ENCODE results near the gene DLG5.

The DLG5 gene

DNA sequence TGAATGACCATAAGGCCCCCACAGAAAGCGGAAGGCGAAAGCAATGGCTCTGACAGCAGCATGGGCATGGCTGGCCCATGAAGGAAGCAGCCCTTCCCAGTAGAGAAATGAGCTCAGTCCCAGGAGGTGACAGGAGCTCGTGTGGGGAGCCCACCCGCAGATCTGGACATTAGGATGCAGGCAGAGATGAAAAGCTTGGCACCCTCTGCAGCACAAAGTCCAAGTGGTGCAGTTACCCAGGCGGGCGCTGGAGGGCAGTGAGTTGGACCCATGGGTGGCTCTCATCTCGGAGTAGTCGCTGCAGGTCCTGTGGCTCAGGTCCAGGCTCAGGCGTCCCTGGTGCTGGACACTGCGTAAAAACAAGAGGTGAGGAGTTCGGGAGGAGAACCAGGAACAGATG, 109.0 kb downstream of the DLG5 start:
- DNase-seq = no peak

DNA sequence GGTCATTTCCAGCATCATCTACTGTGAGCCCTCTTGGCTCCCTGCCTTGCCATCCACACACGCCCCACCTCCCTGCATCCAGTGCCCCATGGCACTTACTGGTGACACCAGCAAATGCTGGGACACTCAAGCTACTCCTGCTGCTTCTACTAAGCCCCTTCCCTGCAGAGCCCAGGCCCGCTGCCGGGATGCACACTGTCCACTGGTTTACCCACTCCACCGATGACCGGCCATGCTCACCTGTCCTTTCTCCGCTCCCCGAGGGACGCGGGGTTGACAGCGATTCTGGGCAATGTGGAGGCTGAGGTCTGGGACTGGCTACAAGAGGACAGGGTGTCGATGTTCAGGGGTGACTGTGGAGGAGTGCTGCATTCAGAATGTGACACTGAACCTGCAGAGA, 110.2 kb downstream of the DLG5 start:
- DNase-seq = no peak

DNA sequence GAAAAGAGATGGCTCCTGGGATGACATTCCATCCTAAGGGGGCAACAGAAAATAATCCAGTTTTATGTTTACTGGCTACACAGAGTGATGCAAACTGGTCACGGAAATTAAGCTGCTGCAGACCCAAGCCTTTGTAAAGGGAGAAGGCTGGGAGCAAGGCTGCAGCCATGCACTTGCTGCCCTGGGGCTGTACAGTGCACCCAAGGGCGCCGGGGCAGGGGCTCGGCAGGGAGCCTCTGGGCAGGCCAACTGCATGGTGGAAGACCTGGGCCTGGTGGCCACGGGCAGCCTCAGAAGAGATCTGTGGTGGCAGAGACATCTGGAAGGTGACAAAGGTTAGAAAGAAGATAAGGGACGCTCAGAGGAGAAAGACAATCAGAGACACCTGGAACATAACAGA, 113.8 kb downstream of the DLG5 start:
- no peak for DNase-seq

DNA sequence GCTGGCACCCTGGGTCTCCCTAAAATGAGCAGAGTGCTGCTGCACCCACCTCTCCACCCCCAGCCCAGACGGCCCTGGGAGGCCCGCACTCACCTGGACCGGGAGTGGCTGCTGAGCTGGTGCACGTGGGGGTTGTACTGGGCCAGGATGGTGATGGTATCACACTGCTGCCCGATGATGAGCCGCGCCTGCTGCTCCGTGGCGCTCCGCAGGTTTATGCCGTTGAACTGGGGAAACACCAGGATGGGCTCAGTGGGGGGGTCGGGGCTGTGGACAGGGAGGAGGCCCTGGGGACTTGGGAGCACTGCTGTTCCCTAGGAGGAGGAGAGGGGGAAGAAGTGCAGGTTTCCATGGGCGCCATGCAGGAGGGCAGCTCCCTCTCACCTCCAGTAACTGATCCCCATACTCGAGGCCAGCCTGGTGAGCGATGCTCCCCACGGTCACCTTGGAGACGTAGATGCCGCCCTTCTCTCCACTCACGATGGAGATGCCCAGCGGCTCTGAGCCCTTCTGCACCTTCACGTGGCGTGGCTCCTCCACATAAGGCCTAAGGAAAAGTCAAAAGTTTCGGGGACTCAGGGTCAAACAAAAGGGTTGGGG, 114.6 kb downstream of the DLG5 start:
- DNase-seq = no peak

DNA sequence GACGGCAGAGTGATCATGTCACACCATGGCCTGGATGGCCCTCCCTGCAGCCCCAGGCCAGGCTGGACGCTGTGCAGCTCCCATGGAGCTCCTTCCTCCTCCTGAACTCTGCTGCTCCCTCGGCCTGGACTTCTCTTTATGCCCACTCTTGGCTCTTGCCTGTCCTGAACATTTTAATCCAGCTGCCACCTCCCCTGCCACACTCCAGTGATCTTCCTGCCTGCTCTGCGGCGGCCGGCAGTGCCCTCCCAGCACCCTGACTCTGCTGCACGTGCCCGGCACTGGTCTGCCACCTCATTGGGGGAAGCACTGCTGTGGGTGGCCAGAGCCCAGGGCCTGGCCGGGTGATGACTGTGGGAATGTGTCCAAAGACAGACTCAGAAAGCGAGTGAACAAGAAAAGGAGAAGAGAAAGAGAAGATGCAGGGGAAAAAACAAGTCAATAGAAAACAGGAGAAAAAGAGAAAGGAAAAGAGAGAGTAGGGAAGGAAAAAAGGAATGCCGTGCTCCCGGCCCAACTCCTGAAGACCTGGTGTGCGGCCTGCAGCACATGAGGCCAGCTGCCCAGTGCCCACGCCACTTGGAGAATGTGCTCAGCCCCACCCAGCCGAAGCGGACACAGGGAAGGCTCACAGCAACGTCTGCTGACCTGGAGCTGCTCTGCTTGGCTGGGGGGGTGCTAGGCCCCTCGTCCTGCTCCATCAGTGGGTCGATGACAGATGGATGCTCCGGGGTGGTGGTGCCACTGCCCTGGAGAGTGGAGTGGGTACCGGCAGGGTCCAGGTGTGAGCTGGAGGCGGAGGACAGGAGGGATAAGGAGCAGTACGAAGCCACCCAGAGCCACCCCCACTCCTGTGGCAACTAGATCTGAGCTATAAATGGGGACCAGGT, 115.9 kb downstream of the DLG5 start:
- no peak for DNase-seq

DNA sequence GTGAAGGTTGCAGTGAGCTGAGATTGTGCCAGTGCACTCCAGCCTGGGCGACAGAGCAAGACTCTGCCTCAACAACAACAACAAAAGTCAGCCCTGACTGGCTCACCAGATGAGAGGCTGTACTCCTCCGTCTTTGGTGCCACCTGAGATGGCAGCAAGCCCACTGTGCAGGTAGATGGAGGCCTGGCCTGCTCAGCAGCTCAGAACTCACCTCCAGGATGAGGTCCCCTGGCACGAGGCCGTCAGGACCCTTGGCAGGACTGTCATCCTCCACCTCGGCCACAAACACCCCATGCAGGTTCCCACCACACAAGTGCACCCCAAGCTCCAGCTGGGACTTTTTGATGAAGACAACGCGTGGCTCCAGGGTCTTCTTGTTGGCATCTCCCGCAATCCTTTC, 117.2 kb downstream of the DLG5 start:
- DNase-seq = no peak

DNA sequence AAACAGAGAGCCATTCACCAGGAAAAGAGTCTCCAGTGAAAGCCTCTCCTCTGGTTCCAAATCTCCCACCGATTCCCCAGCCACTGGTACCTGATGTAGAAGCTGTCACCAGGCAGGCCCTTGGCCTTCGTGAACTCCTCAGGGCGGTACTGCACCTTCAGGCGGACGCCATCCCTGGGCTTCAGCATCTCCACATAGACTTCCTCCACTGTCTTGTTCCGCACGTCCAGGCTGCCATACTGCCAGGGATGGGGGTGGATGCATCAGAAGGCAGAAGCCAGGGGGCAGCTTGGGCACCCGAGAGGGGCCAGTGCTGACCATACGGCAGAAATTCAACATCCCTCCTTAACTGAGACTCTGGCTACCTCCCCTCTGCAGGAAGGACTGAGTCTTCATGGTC, 118.8 kb downstream of the DLG5 start:
- no peak for DNase-seq

DNA sequence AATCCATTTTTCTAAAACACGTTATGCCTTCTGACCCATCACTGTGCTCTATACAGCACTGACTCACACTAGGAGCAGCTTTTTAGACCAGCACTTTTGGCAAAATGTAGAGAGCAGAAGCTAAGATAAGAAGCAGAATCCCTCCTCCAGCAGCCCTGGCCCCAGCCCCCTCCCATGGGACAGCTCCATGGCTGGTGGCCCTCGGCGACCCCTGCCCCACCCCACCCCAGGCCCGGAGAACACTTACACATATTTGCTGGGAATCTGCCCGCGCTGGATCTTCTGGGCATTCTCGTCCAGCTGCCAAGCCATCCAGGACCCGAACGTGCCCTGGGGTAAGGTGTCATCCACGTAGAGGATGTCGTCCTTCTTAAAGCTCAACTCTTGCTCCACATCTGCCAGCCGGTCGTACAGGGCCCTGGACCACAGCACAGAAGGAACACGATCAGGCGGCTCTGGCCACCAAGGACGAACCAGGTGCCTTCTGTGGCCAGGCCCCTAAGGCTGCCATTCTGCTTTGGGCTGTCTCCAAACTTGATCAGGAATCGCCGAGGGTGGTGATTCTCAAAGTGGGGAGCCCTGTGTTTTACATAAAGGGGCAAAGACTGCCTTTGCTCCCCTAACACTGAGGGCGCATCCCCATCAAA, 119.9 kb downstream of the DLG5 start:
- DNase-seq = no peak

DNA sequence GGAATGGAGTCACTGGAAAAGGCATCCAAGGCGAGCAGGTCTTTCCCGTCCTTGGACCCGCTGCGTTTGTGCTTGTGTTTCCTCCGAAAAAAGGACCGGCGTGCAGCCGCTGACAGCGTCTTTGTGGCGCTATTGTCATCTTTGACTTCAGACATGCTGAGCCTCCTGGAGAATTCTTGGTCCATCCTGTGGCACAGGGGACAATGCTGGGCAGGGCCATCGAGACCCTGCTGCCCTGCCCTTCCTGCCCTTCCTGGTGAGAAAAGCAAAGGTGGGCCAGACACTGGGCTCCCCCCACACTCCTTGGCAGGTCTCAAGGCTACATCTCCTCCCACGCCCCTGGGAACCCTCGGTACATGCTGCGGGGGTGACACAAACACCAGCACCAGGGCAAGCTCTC, 120.9 kb downstream of the DLG5 start:
- DNase-seq = no peak

DNA sequence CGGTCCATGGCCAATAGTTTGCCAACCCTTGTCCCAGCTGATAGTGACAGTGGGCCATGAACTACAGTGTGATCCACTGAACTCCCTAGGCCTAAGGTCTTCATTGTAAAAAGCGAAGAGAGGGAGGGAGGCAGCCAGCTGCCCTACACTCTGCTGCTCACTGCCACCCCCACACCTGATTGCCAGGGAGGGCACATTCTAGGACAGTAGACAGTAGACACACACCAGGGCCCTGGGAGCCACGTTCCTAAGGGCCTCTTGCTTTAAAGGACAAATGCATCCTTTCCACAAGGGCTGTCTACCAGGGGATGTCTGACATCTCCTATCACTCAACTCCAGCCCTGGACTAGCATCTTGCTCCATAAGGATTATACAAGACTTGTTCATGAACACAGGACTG, 122.2 kb downstream of the DLG5 start:
- DNase-seq = no peak

DNA sequence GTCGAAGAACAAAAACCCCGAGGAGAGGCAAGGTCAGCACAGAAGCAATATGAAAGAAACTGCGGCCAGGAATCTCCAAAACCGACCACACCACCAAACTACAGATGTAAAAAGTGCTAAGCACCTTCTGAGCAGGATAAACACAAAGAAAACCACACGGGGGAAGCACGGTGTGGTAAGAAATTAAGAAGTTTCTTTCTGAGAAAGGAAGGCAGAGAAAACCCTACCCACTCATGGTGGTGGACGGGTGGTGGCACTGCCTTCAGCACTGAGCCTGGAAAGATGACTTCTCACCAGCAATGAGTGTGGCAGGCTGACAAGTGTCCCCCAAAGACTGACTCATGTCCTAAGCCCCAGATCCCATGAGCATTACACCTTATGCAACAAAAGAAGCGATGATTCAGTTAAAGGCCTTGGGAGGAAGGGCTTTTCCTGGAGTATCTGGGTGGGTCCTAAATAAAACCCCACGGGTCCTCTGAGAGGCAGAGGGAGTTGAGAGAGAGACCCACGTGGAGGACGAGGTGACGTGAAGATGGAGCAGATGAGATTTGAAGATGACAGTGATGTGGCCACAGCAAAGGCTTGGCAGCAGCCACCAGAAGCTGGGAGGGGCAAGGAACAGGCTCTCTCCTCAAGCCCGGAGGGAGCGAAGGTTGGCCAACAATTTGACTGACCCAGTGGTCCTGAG, 124.9 kb downstream of the DLG5 start:
- peak; percentile 68 for DNase-seq

DNA sequence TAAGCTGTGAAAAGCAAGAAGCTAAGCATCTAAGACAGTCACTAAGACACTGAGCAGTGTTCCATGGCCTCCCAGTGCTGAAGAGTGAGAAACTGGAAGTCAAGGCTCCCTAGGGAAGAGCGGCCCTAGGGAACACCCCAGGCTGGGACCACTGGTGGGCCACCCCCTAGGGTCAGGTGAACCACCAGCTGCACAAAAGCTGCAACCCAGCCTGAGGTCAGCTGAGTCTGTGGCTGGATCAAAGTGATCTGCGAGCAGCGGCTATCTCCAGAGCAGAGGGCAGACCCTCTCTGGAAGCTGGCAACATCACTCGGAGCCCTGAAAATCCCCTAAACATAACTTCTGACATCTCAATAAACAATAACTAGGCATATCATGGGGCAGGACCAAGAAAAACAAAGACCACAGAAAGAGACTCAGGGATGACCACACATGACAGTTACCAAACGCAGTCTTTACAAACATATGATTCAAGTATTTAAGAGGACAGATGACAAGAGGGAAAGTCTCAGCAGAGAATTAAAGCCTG, 125.8 kb downstream of the DLG5 start:
- DNase-seq = no peak

DNA sequence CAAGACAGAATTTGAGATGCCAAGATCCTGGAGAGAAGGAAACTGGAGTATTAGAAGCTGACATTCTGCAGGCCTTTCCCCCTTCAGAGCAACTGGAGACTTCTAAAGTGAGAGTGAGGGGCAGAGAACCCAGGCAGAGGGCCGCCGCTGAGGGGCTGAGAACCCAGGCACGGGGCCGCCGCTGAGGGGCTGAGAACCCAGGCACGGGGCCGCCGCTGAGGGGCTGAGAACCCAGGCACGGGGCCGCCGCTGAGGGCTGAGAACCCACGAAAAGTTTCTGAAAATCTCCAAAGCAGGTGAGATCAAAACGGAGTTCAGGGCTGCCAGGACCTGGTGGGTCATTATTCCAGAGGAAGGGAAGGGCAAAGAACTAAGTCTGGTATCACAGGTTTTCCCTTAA, 126.2 kb downstream of the DLG5 start:
- DNase-seq = no peak

DNA sequence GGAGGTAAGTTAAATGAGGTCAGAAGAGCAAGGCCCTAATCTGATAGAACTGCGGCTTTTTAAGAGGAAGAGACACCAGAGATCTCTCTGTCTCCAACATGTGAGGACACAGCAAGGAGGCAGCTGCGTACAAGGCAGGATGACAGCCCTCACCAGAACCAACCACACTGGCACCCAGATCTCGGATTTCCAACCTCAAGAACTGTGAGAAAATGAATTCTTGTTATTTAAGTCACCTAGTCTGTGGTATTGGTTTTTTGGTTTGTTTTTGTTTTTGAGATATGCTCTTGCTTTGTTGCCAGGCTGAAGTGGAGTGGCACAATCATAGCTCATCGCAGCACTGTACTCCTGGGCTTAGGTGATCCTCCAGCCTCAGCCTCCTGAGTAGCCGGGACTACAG, 127.2 kb downstream of the DLG5 start:
- peak; percentile 26 for DNase-seq

DNA sequence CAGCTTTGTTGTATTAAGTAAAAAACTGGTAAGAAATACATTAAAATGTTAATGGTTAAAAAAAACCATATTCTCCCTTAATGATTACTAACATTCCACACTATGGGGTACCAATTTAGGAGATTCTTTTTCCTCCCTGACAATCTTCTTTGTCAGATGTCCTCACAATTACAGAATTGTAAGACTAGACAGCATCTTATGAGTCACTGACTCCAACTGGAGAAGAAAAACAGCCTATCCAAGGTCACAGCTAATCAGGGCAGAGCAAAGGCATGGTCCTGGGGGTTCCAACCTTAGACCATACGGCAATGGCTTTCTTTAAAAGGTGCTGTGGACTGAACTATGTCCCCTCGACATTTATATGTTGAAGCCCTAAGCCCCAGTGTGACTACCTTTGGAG, 127.6 kb downstream of the DLG5 start:
- no peak for DNase-seq

DNA sequence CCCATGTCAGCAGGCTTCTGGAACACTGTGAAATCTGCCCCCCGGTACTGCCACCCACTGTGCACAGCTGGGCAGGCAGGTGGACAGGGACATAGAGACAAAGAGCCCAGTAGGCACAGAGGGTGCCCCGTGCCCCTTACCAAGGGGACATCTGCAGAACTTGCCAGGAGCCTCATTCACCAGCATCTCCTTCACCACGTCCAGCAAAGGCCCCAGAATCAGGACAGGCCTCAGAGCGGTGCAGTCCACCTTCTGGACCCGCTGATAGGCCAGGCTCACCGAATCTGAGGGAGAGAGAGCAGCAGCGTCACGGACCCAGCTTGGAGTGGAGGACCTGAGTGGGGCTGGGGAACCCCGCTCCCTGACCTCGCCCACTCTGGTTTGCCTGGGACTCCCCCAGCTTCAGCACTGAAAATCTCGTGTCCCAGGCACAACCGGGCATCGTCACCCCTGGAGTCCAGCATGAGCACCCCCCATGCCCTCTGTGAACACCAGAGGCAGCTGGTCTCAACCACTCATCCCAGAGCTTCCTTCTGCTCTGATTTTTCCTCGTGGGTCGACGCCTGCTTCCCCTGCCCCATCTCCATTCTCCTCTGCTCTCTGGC, 130.1 kb downstream of the DLG5 start:
- no peak for DNase-seq

DNA sequence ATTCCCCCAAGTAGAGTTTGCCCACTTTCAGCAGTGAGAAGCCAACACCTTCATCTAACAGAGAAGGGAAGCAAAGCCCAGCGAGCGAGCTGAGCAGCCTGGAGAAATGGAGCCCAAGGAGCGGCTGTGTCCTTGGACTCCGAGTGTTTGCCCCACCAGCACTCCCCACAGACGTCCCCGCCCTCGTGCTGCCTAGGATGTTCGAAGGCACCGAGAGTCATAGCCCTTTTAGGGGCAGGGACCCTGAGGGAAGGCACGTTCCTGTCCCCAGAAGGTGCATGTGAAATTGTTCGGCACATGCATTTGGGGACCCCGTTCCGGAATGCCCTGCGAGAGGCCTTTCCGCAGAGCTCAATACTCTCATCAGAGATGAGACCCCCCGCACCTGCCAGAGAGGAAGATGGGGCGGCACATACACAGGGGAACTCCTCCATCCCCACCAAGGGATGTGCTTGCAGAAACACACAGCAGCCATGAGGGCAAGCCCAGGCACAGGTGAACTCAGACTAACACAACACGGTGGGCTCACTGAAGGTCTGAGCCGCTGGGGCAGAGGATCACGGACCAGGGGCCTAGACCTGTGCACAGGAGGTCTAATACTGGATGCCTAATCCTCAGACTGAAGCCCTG, 131.0 kb downstream of the DLG5 start:
- no peak for DNase-seq

DNA sequence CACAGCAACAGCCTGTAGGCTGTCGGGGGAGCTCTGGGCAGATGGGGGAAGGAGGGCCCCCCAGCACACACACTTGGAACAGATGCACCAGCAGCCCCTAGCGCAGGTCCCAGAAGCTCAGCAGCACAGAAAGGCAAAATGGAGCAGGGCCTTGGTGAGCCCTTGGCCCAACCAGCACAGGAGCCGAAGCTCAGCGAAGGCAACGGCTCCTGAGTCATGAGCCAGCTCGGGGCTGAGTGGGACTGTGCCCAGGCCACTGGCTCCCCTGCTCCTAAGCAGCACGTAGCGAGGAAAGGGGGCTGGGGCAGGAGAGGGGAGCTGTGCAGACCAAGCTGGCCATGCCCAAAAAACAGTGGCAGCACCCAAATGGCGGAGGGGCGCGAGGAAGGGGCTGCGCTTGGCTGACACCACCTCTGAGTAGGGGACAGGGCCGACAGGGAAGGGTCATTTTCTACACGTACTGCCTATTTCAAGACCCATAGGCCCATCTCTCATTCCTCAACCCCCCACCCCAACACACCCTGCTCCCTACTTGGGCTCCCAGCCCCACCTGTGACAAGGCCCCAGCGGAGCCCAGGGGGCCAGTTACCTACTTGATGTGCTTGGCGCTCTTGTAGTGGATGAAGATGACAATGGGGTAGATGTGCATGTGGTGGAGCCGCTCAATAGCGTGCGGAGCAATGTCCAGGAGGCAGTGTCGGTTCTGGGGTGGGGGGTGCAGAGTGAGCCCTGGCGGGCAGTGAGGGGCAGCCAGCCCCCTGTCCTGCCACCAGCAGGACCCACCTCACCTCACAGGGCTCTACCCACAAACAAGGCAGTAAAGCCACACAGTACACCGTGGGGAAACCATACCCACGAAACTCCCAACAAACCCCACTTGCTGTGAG, 132.1 kb downstream of the DLG5 start:
- DNase-seq = no peak

DNA sequence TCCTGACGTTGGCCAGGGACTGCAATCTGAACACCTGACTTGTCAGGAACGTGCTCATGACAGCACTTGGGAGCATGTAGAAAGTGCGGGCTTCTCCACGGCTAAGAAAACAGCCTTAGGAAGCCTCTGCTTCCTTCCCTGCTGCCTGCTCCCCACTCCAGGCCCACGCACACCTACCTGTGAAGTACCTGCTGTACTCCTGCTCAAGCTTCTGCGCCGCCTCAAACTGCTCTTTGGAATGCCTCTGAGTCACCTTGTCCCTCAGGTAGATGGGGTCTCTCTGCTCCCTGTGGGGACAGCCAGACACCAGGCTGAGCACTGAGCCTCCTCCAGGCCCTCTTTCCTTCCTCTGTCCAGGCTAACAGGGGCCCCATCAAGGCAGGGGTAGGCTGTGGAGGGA, 132.7 kb downstream of the DLG5 start:
- no peak for DNase-seq

DNA sequence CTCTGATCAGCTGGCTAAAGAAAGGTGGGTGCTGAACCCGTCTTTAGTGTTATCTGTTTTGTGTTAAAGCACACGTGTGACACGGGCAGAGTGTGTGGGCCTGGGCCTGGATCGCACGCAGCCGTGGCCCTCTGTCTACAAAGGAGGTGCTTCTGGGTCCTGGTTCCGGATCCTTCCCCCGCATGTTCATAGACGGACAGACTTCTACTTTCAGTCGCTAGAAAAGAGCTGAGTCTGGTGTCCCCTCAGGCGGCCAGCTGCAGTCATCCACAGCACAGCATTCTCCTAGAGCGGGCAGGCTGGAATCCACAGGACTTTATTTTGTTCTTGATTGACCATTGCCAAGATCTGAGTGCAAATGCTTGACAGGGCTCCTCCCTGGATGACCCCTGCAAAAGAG, 134.4 kb downstream of the DLG5 start:
- no peak for DNase-seq

DNA sequence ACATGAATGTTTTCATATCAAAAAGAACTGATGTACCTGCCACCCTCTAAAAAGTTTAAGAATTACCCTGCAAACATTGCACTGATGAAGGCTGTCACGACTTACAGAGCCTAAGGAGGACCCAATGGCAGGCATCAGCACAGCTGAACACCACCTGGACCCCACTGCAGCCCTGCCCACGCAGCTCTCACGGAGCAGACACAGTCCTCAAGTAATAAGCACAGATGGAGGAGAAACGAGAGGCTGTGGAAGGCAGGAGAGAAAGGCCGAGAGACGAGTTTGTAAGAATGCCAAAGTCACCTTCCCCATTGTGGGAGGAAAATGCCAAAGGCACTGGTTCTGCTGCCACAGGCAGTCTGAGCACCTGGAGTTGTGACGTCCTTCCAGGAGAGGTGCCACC, 135.0 kb downstream of the DLG5 start:
- no peak for DNase-seq
